ENCODE data around the gene GGN.
"Not testable (repeated sequence)": the region's sequence is repeated elsewhere in the genome, so short reads cannot be mapped to it uniquely, and the experiment has no call there.

Gene GGN

GRCh38 chr19:38387550-38388348 lies at the start of gene GGN:
Gene GGN (minus strand): TSS chr19:38388034. CDS start chr19:38387261, 773 bp downstream.
- no peak for DNase-seq

- DNase-seq = no peak
Measured at GRCh38 chr19:38437295-38437694, 49.5 kb upstream of the GGN start.

- no peak for DNase-seq
Measured at GRCh38 chr19:38434549-38435051, 46.8 kb upstream of the GGN start.

GRCh38 chr19:38433268-38433733 lies 45.5 kb upstream of the GGN start, which contains the start of gene RYR1:
Gene RYR1 (plus strand): TSS chr19:38433691. CDS start chr19:38433830, 139 bp downstream.
- no peak for DNase-seq

- DNase-seq = no peak
Measured at GRCh38 chr19:38430931-38431330, 43.1 kb upstream of the GGN start.

- DNase-seq = no peak
Measured at GRCh38 chr19:38429811-38430156, 42.0 kb upstream of the GGN start.

- no peak for DNase-seq
Measured at GRCh38 chr19:38429055-38429810, 41.4 kb upstream of the GGN start.

- DNase-seq = not testable (repeated sequence)
Measured at GRCh38 chr19:38427035-38427677, 39.3 kb upstream of the GGN start.

- DNase-seq = peak; percentile 73
Measured at GRCh38 chr19:38425810-38426466, 38.1 kb upstream of the GGN start, which contains the start of gene RASGRP4. Gene RASGRP4 (minus strand): TSS chr19:38426219. CDS start chr19:38426091, 128 bp downstream.

GRCh38 chr19:38425222-38425809 lies 37.5 kb upstream of the GGN start:
- DNase-seq = no peak

GRCh38 chr19:38424272-38424671 lies 36.4 kb upstream of the GGN start:
- no peak for DNase-seq

- no peak for DNase-seq
Measured at GRCh38 chr19:38422438-38422837, 34.6 kb upstream of the GGN start.

- DNase-seq = no peak
Measured at GRCh38 chr19:38421856-38422255, 34.0 kb upstream of the GGN start.

GRCh38 chr19:38420935-38421334 lies 33.1 kb upstream of the GGN start:
- no peak for DNase-seq

GRCh38 chr19:38417544-38418506 lies 30.0 kb upstream of the GGN start:
- peak; percentile 22 for DNase-seq

- DNase-seq = no peak
Measured at GRCh38 chr19:38417146-38417543, 29.3 kb upstream of the GGN start.

- DNase-seq = no peak
Measured at GRCh38 chr19:38413416-38413815, 25.6 kb upstream of the GGN start.

- no peak for DNase-seq
Measured at GRCh38 chr19:38412961-38413360, 25.1 kb upstream of the GGN start.

GRCh38 chr19:38412491-38412890 lies 24.7 kb upstream of the GGN start:
- DNase-seq = no peak

GRCh38 chr19:38411898-38412297 lies 24.1 kb upstream of the GGN start:
- DNase-seq = not testable (repeated sequence)

Measured in GF-D8 (cell line).